Stimulated activated naive CD8-positive, alpha-beta T cell treated with anti-CD3 and anti-CD28 coated beads, Interleukin-15, Interleukin-2, amounts not matched to agents 100 ng/mL and 50 ng/mL, for 24 hours (primary cell): ENCODE results near the gene PHF11.
"Not testable (repeated sequence)": the region's sequence is repeated elsewhere in the genome, so short reads cannot be mapped to it uniquely, and the experiment has no call there.

Experiments used
- H3K27ac Mint-ChIP-seq: one replicate; pipeline ENCODE4 v1.8.0; 2021; ENCODE audit warnings: mild to moderate bottlenecking, mixed read lengths
- H3K27me3 Mint-ChIP-seq: one replicate; pipeline ENCODE4 v1.8.0; 2021; ENCODE audit warnings: mixed read lengths
- H3K36me3 Mint-ChIP-seq: one replicate; pipeline ENCODE4 v1.8.0; 2021; ENCODE audit warnings: low read depth, mixed read lengths
- H3K4me1 Mint-ChIP-seq: one replicate; pipeline ENCODE4 v1.8.0; 2021; ENCODE audit warnings: low read depth, mixed read lengths
- H3K4me3 Mint-ChIP-seq: one replicate; pipeline ENCODE4 v1.8.0; 2021; ENCODE audit warnings: mild to moderate bottlenecking, mixed read lengths
- H3K9me3 Mint-ChIP-seq: one replicate; pipeline ENCODE4 v1.8.0; 2021; ENCODE audit warnings: mixed read lengths

Gene PHF11

DNA sequence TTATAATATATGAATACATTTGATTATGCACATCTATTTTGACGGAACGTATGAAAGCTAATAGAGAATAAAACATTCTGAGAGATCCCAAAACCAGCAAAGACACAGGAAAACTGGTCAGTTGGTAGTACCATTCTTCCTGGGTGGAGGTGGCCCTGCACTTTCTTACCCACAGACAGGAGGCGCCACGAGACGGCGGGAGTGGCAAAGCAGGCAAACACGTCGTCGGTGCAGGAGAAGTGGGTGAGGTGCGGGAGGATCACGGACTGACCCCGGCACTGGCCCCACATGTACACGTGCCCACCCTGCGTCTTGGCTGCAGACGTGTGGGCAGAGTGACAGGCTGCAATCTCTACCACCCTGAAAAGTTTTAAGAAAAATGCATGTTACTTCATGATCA lies 53.5 kb downstream of the PHF11 start:
- no peaks in the 10 kb centered on the region for H3K27me3 Mint-ChIP-seq
- H3K4me1 Mint-ChIP-seq, result no peaks in the 10 kb centered on the region
- no peak overlapping the region for H3K4me3 Mint-ChIP-seq
- H3K9me3 Mint-ChIP-seq, result no peaks in the 10 kb centered on the region
- H3K27ac Mint-ChIP-seq, result no peak overlapping the region
- peaks cover 43% of the 10 kb centered on the region for H3K36me3 Mint-ChIP-seq

DNA sequence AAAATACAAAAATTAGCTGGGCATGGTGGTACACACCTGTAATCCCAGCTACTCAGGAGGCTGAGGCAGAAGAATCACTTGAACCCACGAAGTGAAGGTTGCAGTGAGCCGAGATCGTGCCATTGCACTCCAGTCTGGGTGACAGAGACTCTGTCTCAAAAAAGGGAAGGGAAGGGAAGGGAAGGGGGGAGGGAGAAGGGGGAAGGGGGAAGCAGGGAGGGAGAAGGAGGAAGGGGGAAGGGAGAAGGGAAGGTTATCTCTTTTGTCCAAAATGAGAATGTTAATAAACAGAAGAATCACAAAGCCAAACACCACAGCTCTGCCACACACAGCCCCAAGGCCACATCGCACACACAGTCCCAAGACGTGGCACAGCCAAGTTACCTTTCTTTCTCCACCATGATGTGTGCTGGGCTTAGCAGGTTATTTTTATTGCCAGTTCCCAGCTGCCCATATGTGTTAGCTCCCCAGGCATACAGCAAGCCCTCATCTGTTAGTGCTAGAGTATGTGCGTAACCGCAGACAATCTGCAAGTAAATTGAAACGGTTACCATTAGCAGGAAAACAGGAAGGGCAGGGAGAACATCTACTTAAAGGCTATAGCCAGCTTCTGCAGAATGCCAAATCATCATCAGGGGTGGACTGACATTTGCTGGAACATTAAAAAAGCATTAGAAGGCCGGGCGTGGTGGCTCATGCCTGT lies 55.3 kb downstream of the PHF11 start:
- H3K4me1 Mint-ChIP-seq, result no peaks in the 10 kb centered on the region
- no peak overlapping the region for H3K4me3 Mint-ChIP-seq
- no peak overlapping the region for H3K27ac Mint-ChIP-seq
- peaks cover 47% of the 10 kb centered on the region for H3K36me3 Mint-ChIP-seq
- no peaks in the 10 kb centered on the region for H3K9me3 Mint-ChIP-seq
- no peaks in the 10 kb centered on the region for H3K27me3 Mint-ChIP-seq

DNA sequence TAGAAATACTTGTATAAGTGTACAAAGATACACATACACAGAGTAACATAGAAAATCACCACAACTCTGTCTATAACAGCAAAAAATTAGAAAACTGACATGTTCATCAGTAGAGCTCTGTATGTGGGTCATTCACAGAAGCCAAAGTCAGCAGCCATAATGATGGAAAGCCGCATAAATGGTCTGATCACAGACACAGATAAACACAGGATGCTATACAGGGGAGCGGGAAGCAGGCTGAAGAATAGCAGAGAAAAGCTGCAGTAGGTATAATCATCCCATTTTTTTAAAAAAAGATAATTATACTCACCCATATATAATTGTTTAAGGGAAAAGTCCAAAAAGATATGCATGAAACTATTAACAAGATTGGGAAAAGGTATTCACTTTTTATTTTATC lies 58.1 kb downstream of the PHF11 start:
- Mint-ChIP-seq H3K9me3 (no peaks in the 10 kb centered on the region), H3K4me3 (no peak overlapping the region), H3K4me1 (no peaks in the 10 kb centered on the region), H3K27me3 (no peaks in the 10 kb centered on the region), H3K36me3 (peaks cover 54% of the 10 kb centered on the region), H3K27ac (no peak overlapping the region)

DNA sequence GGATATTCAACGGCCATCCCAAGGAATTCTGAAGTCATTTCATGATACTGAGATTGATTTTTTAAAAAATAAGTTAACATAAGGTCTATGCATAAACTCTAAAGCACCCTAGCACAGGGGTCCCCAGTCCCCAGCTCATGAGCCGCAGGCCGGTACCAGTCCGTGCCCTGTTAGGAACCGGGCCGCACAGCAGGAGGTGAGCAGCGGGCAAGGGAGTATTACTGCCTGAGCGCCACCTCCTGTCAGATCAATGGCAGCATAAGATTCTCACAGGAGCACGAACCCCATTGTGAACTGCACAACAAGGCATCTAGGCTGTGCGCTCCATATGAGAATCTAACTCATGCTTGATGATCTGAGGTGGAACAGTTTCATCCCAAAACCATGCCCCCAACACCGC lies 58.6 kb downstream of the PHF11 start:
- peaks cover 54% of the 10 kb centered on the region for H3K36me3 Mint-ChIP-seq
- H3K27ac Mint-ChIP-seq, result no peak overlapping the region
- no peak overlapping the region for H3K4me3 Mint-ChIP-seq
- H3K27me3 Mint-ChIP-seq, result no peaks in the 10 kb centered on the region
- H3K4me1 Mint-ChIP-seq, result no peaks in the 10 kb centered on the region
- H3K9me3 Mint-ChIP-seq, result no peaks in the 10 kb centered on the region

DNA sequence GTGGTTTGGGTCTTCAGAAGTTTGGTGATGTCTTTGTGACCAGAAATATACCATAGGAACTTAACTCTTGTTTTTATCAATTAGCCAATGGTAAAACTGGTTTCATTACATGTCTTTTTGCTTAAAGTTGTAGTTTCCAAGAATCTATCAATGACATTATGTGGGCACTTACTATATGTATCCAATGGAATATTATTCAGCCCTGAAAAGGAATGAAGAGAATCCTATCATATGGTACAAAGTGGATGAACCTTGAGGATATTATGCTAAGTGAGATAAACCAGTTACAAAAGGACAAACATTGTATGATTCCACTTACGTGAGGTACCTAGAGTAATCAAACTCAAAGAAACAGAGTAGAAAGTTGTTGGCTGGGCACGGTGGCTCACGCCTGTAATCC lies 63.3 kb downstream of the PHF11 start:
- H3K4me3 Mint-ChIP-seq, result no peak overlapping the region
- H3K36me3 Mint-ChIP-seq, result peaks cover 56% of the 10 kb centered on the region
- no peaks in the 10 kb centered on the region for H3K4me1 Mint-ChIP-seq
- H3K27me3 Mint-ChIP-seq, result no peaks in the 10 kb centered on the region
- H3K9me3 Mint-ChIP-seq, result no peaks in the 10 kb centered on the region
- H3K27ac Mint-ChIP-seq, result no peak overlapping the region

DNA sequence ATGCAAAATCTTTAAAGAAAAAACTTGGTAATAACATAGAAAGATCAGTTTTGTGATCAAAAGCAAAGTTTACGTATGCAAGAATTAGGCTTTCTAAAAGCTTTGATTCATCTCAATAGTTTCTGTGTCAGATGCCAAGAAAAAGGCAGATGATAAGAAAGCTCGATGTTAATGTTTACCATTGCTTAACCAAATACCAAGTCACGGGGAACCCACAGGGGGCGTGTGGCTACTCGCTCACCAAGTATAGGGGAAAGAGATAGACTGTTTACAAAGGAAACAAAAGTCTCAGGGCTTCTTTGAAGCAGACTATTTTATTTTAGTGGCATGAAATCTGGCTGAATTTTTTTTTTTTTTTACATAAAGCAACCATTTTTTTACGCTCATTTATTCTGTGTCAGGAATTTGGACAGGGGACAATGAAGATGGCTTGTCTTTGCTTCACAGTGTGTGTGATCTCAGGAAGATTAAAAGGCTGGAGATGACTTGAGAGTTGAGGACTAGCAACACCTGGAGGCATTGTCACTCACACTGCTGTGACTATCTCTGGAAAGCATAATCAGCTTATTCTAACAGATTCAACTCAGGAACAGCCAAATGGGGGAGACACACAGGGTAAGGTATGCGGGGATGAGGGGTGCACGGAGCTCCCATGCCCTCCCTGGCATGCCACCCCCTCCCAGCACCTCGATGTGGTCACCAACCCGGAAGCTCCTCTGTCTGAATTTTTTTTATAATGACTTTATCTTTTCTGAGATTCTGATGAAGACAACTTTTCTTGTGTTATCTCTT lies 64.7 kb downstream of the PHF11 start:
- H3K27ac Mint-ChIP-seq, result no peak overlapping the region
- no peaks in the 10 kb centered on the region for H3K4me1 Mint-ChIP-seq
- H3K27me3 Mint-ChIP-seq, result no peaks in the 10 kb centered on the region
- no peak overlapping the region for H3K4me3 Mint-ChIP-seq
- H3K9me3 Mint-ChIP-seq, result no peaks in the 10 kb centered on the region
- H3K36me3 Mint-ChIP-seq, result peaks cover 50% of the 10 kb centered on the region

DNA sequence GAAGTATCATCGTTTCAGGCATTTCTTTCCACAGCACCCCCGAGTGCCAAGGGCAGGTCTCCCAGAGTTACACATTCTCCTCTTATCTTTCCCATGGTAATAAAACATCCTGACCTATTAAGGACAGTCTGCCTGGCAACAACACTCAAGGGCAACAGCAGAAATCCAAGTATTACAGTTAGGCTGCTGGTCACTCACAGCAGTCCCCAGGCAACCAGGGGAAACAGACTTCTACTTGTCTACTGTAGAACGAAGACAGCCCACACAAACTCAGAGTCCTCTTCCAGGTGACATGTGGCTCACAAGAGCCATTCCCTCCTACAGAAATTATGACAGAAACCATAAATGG lies 65.3 kb downstream of the PHF11 start:
- Mint-ChIP-seq H3K9me3 (no peaks in the 10 kb centered on the region), H3K4me3 (no peak overlapping the region), H3K36me3 (peaks cover 49% of the 10 kb centered on the region), H3K4me1 (no peaks in the 10 kb centered on the region), H3K27ac (no peak overlapping the region), H3K27me3 (no peaks in the 10 kb centered on the region)

DNA sequence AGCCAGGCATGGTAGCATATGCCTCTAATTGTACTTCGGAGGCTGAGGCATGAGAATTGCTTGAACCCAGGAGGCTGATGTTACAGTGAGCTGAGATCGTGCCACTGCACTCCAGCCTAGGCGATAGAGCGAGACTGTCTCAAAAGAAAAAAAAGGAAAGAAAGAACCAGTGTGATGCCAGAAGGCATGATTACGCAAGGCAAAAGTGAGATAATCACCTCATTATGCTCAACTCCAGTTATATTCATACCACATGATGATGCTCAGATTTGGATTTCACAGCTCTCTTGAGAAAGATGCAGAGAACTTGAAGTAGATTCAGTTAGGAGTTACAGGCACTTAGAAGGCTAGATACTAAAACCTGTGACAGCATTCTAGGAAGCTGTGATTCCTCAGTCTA lies 67.8 kb downstream of the PHF11 start:
- Mint-ChIP-seq H3K36me3 (peaks cover 49% of the 10 kb centered on the region), H3K4me1 (no peaks in the 10 kb centered on the region), H3K9me3 (no peaks in the 10 kb centered on the region), H3K27me3 (no peaks in the 10 kb centered on the region), H3K27ac (no peak overlapping the region), H3K4me3 (no peak overlapping the region)

DNA sequence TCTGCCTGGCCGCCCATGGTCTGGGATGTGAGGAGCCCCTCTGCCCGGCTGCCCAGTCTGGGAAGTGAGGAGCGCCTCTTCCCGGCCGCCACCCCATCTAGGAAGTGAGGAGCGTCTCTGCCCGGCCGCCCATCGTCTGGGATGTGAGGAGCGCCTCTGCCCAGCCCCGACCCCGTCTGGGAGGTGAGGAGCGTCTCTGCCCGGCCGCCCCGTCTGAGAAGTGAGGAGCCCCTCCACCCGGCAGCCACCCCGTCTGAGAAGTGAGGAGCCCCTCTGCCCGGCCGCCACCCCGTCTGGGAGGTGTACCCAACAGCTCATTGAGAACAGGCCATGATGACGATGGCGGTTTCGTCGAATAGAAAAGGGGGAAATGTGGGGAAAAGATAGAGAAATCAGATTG lies 69.7 kb downstream of the PHF11 start:
- not testable (repeated sequence) for H3K4me3 Mint-ChIP-seq

DNA sequence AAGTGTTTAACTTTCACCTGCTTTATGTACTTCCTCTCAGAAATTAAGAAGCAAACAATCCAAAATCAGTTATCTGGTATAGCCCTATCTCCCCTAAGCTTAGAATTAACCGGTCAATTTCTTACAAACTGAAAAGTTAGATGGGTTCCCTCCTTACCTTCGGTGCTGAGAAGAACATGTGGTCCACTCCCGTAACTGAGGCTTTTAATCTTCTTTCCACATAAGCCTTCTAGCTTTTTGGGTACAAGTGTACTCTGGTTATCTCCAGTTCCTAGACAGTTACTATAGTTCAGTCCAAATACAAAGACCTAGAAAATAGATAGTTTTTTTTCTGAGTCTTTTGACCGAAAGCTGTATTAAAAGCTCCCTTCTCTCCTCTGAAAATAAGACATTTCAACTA lies 70.7 kb downstream of the PHF11 start:
- H3K9me3 Mint-ChIP-seq, result no peaks in the 10 kb centered on the region
- H3K36me3 Mint-ChIP-seq, result peaks cover 27% of the 10 kb centered on the region
- no peak overlapping the region for H3K27ac Mint-ChIP-seq
- peaks cover 25% of the 10 kb centered on the region for H3K4me1 Mint-ChIP-seq
- H3K4me3 Mint-ChIP-seq, result no peak overlapping the region
- H3K27me3 Mint-ChIP-seq, result no peaks in the 10 kb centered on the region

More for the DNA sequence above, 69.7 kb downstream of the PHF11 start:
- H3K27ac Mint-ChIP-seq, H3K27me3 Mint-ChIP-seq, H3K9me3 Mint-ChIP-seq: not testable (repeated sequence)
- Mint-ChIP-seq H3K36me3 (peaks cover 34% of the 10 kb centered on the region), H3K4me1 (peaks cover 15% of the 10 kb centered on the region)

DNA sequence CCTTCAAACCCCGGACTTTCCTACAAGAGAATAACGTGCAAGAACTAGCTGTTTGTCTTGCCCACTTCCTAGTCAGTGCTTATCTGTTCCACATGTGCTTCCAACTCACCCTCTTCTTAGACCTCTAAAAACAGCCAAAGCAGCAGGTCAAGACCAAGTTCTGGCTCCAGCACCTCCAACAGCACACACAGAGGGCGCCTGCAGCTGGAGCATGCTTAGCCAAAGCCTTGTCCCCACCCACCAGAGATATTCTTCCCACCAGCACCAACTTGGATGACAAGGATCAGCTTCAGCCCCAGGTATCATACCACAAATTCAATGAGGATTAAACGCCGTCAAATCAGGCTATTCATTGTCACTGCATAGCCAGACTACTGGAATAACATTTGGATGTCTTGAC lies 71.7 kb downstream of the PHF11 start:
- no peak overlapping the region for H3K27ac Mint-ChIP-seq
- H3K36me3 Mint-ChIP-seq, result peaks cover 23% of the 10 kb centered on the region
- H3K27me3 Mint-ChIP-seq, result no peaks in the 10 kb centered on the region
- peaks cover 31% of the 10 kb centered on the region for H3K4me1 Mint-ChIP-seq
- no peak overlapping the region for H3K4me3 Mint-ChIP-seq
- H3K9me3 Mint-ChIP-seq, result no peaks in the 10 kb centered on the region

DNA sequence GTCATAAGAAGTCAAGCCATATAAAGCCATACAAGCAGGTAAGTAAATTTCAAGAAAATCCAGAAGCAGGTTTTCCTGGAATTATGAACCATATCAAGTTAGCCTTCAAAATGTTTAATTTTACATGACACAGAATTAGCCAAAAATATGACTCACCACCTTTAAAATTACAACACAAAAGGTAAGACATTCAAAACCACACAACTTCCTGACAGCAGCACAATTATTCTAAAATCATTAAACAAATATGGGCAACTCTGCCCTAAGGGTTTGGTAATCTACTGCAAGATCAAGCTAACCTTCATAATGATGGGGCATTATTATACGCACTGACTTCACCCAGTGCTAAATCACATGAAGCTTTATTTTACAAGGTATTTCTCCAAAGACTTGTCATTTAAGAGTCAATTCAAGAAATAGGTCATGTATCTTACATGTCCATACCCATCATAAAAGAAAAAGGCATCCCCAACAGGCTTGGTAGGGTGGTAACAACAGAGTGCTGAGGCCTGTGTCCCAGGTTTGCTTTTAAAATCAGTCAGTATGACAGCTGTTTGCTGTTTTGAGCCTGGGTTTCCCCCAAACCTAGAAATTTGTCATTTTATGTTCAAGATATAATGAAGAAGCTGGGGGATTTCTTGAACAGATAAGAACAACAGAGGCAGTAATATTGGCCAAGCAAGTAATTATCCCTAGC lies 74.4 kb downstream of the PHF11 start:
- Mint-ChIP-seq H3K4me1 (peaks cover 31% of the 10 kb centered on the region), H3K36me3 (peaks cover 14% of the 10 kb centered on the region), H3K27ac (peak overlapping the region; percentile 1), H3K27me3 (no peaks in the 10 kb centered on the region), H3K4me3 (no peak overlapping the region), H3K9me3 (no peaks in the 10 kb centered on the region)

DNA sequence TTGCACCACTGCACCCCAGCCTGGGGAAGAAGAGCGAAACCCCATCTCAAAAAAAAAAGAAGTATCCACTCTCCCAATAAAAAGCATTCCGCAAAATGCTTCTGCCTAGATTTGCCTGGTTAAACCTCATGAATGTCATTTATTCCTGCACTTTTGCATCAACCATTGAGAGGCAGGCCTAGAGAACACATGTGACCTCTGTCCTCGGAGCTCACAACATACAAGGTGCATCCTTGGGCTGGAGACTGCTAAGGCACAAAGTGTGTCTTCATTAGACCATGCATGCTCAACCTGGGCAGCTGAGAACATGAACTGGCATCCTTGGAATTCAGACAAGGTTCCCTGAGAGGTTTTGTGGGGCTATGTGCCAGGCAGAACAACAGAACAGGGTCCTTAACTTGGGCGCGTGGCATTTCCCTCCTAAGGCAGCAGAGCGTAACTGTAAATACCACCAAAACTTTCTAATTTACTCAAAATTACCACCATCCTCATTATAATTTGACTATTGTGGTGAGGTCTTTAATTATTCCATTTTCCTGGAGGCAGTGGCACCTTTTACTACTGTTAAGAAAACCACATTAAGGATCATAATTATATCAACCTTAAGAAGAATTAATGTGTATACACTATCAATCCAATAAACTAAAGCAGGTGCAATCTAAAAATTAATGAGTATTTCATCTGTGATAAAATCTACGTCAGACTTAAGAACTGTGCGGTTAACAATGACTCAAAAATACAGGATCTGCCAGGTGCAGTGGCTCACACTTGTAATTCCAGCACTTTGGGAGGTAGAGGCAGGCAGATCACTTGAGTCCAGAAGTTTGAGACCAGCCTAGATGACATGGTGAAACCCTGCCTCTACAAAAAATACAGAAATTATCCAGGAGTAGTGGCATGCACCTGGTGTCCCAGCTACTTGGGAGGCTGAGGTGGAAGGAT lies 75.8 kb downstream of the PHF11 start:
- Mint-ChIP-seq H3K4me3 (no peak overlapping the region), H3K4me1 (peaks cover 33% of the 10 kb centered on the region), H3K9me3 (no peaks in the 10 kb centered on the region), H3K27me3 (no peaks in the 10 kb centered on the region), H3K27ac (peak overlapping the region; percentile 5), H3K36me3 (peaks cover 17% of the 10 kb centered on the region)
